GM21723 (cell line): ENCODE measurements around the gene OR2J1.
"Not testable (repeated sequence)": the region's sequence is repeated elsewhere in the genome, so short reads cannot be mapped to it uniquely, and the experiment has no call there.

ENCODE experiments used
- ATAC-seq: cut with Tn5 transposase; IDR thresholded peaks from one replicate; pipeline ENCODE4 v1.9.1; 2021; ENCODE audit warnings: mild to moderate bottlenecking, moderate library complexity; ENCODE audit not compliant: unreplicated experiment

Gene OR2J1

DNA sequence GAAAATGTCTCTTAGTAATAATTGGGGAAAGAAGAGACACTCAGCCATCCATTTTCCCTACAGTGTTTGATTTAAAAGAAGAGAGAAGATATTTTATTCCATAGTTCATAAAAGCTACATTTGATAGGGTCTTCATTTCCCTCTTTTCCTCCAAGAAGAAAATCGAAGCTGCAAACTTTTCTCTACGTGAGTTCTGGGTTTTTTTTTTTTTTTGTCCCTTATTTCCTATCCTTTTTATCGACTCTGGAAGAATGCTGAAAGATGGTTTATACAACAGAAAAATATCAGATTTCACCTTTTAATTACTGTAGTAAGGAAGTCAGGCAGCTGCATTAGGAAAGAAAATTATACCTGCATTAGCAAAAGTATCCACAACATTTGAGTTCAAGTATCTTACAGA, at the start of gene OR2J1:
Gene OR2J1 (plus strand): TSS at position 301 of the 400 bp plus-strand sequence. CDS start 1,453 bp downstream, outside the sequence.
- ATAC-seq: no peak

DNA sequence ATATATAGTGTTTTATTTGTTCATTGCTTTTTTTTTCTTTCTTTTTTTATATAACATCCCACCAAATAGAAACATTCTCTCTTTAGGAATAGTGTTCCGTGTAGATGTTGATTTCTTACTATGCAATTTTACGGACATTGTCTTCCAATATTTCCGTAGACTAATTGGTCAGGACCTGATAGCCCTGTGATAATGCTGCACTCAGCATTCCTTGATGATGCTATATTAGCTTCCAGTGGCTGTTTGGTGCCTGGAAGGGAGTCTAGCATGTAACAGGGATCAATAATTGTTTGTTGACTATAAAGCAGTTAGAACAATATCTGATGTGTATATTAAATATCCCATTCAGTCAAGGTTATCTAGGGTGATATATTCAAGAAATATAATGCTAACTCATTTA, 47.6 kb upstream of the OR2J1 start:
- no peak for ATAC-seq

DNA sequence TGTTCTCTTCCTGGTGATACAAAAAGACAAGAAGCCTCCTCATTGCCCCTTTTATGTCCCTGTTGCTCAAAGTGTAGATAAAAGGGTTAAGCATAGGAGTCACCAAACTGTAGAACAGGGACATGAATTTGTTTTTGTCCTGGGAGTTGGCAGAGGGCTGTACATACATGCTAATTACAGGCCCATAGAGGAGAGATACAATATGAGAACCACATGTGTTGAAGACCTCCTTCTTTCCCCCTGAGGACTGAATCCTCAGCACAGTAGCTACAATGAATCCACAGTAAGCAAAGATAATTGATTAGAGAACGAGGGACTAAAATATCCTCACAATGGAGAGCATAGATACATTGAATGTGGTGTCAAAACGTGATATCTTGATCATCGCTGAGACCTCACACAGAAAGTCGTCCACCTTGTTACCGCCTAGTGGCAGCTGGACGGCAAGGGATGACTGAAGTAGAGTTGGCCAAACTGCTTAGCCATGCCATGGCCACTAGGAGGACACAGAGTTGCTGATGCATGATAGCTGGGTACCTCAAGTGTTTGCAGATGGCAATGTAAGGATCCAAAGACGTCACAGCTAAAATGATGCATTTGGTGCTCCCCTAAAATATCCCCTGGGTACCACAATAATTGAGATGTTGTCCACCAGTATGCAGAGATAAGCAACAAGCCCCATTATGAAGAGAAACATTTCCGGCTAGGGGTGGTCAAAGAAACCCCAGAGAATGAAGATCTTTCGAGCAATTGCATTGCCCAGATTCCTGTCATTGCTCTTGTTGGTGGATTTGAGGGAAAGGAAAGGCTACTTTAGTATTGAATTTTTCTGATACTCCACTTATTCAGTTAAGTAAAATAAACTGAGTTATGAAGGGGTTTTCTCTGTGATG, 27.2 kb upstream of the OR2J1 start:
- ATAC-seq: no peak

DNA sequence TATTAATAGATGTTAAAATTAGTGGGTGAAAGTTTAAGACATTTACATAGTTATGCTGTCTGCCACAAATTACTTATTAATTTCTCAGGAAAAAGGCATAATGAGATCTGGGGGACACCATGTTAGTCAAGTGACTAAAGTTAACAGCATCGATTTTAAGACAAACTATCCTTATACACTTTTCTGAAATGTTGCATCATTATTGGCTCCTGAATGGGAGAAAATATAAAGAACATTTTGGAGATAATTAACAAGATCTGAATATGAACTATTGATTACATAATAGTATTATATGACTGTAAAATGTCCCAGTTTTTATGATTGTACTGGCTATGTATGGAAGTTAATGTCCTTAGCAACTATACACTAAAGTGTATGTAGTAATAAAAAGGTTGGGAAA, 20.1 kb upstream of the OR2J1 start:
- no peak for ATAC-seq

DNA sequence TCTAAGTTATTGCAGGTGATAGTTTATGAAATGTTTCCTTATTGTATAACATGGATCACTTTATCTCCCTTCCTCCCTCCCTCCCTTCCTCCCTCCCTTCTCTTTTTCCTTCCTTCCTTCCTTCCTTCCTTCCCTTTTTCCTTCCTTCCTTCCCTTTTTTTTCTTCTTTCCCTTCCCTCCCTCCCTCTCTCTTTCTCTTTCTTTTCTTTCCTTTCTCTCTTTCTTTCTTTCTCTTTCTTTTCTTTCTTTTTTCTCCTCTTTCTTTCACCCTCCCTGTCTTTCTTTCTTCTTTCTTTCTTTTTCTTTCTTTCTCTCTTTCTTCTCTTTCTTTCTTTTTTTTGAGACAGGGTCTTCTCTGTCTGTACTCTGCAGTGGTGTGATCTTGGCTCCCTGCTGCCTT, 18.0 kb upstream of the OR2J1 start:
- no peak for ATAC-seq

DNA sequence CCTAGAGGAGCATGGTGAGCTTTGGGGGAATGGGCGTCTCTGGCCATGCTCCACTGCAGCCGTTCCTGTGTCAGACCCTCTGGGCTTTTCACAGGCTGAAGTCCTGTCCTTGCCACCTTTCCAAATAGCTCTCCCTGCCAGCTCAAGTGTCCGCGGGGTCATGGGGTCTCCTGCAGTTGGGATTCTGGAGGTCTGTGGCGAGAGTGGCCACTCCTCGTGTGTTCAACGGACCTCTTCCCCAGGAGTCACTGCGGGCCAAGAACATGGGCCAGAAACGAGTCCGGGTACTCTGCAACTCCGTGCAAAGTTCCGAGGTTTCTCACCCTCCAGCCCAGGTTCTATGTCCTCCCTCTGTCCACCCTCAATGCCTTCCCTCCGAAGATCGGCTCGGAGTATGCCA, 16.8 kb upstream of the OR2J1 start:
- ATAC-seq: no peak

DNA sequence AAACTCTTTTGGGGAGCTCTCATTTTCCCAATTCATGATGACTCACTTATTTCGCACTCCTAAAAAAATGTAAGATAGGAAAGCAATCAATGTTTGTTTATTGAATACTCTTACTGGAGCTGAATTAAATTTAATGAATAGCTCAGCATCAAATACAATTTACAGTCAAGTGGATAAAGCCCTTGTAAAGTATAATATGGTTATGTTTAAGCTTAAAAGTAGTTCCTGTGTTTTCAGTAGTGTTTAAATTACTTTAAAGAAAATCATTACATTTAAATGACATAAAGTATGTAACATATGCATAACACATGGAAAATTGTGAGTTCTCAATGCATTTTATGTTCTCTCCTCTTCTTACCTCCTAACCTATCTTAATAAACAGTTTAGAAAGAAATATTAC, 12.1 kb upstream of the OR2J1 start, which contains the start of gene OR2B3:
Gene OR2B3 (minus strand): TSS at position 101 of the 400 bp plus-strand sequence. CDS start 65 bp downstream, at position 36.
- ATAC-seq: no peak

DNA sequence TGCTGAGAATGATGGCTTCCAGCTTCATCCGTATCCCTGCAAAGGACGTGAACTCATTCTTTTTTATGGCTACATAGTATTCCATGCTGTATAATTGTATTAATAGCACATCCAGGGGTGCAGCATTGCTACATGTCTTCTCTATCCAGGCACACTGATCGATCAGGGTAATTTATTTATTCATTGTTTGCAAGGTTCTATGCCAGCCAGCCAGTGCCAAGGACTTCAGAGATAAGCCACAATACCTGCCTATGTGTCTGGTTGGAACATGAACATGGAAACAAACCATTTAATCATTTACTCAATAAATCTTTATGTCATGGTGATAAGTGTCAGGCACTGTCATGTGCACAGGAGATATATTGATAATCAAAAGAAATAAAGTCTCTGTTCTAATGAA, 6.3 kb upstream of the OR2J1 start:
- no peak for ATAC-seq

DNA sequence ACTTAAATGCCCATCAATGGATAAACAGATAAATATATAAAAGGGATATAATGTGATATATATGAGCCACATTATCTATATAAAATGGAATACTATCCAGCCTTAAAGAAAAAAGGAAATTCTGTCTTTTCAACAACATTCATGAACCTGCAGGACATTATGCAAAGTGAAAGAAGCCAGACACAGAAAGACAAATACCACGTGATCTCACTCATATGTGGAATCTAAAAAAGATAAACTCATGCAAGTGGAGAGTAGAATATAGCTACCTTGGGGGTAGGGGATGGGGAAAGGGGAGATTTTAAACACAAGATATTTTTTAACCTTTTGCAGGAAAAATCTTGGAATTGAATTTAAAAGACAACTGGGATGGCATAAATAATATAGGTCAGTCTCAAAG, 1.5 kb upstream of the OR2J1 start:
- no peak for ATAC-seq

DNA sequence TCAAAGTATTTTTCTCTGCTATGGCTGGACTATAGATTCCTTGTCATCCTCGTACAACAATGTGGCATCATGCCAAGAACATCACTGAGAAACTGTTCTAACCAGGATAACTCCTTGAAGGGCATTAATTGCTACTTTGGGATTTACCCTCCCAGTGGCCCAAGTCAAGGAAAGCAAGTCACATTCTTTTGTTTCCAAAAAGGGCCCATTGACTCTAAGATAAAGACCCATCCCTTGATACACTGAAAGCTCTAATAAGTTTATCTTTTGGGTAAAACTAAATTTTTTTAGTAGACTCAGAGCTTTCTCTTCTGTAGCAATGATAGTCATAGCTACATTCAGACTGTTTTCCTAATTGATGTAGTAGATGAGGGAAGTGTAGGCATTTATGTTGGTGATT, 8.5 kb downstream of the OR2J1 start, which contains the start of gene OR2J3:
Gene OR2J3 (plus strand): TSS at position 301 of the 400 bp plus-strand sequence. CDS start 3,833 bp downstream, outside the sequence.
- no peak for ATAC-seq

DNA sequence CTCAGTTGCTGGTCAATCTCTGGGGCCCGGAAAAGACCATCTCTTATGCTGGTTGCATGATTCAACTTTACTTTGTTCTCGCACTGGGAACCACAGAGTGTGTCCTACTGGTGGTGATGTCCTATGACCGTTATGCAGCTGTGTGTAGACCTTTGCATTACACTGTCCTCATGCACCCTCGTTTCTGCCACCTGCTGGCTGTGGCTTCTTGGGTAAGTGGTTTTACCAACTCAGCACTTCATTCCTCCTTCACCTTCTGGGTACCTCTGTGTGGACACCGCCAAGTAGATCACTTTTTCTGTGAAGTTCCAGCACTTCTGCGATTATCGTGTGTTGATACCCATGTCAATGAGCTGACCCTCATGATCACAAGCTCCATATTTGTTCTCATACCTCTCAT, 12.8 kb downstream of the OR2J1 start:
- ATAC-seq: no peak

DNA sequence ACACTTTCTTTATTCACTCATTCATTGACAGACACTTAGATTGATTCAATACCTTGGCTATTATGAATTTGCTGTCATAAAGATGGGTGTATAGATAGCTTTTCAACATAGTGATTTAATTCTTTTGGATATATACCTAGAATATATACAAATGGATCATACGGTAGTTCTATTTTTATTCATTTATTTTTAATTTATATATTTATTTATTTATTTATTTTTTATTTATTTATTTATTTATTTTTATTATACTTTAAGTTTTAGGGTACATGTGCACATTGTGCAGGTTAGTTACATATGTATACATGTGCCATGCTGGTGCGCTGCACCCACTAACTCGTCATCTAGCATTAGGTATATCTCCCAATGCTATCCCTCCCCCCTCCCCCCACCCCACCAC, 15.7 kb downstream of the OR2J1 start:
- ATAC-seq: not testable (repeated sequence)

DNA sequence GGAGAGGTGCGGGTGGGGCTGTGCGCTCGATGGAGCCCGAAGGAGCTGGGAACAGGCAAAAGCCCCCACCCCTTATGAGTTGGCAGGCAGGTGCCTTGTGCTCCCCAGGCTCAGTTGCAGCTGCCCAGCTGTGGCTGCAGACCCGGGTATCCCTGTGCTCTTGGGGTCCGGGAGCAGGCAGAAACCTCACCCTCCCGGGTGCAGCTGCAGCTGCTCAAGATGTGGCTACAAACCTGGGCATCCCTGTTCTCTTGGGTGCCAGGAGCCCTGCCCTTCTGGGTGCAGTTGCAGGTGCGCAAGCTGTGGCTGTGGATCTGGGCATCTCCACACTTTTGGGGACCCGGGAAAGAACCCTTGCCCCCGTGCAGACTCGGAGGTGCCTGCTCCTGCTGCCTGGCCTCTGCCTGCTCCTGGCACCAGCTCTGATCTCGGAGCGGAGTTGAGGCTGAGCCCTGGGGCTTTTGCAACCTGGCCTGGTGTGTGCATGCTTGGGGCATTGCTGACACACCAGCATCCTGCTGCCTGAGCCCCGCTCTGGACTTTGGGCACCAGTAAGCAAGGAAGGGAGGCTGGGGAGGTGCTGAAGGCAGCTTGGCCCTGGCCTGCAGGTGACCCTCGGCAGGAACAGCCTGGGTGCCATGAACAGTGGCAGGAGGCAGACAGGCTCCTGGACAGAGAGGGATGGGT, 30.2 kb downstream of the OR2J1 start:
- no peak for ATAC-seq

DNA sequence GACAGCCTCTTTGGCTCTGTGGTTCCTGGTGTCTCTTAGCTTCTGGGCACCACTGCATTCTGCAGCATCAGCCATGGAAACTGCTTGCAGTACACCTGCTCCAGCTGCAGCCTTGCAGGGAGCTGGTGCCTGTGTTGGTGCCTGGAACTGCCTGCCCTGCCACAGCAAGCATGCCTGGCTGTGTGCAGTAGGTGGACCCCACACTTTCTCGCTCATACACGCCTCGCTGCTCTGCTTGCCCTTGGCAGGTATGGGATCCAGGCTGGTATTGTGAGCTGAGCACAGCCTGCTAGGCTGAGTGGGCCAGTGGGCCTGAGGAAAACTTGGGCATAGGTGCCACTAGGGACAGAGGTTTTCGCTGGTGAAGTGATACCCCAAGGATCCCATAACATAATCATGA, 31.4 kb downstream of the OR2J1 start:
- no peak for ATAC-seq

DNA sequence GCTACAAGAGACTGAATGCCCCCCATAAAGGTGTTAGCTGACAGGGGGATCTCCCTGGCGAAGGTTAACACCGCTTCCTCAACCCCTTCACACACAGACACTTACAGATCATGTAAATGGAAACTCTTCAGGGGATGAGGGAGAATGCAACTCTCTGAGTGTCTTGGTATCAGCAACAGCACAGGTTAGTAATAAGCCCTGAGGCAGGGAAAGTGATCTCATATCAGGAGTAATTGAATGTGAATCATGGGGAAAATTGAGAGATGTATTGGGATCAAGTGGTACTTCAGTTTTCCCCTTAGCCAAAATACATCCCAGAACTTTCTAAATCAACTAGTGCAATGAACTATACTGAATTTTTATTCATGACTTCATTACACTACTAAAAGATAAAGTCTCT, 32.4 kb downstream of the OR2J1 start:
- no peak for ATAC-seq

DNA sequence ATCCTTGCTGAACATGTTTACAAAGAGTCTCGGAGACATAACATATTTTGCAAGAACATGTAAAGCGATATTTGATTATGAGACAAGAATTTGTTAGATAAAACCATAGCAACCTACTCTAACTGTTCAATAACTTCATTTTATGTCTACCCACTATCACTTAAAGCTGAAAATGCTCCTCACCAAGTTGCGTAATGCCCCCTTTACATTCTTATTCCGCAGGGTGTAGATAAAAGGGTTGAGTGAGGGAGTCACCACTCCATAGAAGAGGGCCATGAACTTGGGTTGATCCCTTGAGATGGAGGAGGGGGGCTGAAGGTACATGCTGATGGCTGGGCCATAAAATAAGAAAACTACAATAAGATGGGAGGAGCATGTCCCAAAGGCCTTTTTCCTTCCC, 38.4 kb downstream of the OR2J1 start:
- ATAC-seq: no peak

DNA sequence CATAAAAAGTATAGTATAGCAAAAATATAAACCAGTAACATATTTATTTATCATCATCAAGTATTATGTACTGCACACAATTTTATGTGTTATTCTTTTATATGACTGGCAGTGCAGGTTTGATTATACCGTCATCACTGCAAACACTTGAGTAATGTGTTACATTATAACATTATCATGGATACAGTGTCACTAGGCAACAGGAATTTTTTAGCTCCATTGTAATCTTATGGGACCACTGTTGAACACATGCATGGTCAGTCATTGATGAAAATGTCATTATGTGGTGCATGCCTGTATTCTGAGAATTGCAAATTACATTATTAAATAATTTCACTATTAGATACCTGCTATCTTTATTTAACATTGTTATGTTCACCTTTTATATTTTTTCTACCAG, 42.3 kb downstream of the OR2J1 start:
- no peak for ATAC-seq

DNA sequence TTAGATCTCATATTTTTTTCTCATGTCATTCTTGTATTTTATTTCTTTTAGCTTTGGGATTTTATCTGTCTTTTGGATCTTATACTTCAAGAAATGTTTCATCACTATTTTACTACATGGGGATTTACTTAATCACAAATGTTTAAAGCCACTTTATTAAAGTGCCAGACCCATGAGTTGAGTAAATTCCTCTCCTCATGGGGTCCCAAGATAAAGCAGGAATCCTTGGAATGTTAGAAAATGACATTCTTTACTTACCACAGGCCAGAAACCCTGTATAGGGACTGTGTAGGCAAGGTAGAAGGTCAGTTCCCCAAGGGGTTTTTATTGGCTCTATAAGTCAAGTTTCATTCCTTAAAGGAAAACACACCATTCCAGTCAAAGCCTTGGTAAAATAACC, 43.0 kb downstream of the OR2J1 start:
- no peak for ATAC-seq

DNA sequence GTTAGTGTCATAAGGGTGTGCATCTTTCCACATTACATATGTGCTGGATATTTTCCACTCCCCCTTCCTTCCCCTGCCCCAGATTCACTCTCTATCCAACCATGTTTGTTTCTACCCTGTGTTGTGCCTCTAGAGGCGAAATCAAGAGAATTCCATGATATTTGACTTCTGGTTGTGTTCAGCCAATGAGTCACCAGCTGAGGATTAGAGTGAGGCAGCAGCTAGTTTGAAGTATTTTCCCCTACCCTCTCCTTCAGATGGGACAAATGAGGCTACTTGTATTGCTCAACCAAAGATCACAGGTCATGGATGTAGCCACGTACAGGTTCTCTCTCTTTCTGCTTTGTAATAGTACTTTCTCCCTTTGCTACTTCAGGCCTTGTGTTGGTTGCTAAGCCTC, 46.9 kb downstream of the OR2J1 start:
- ATAC-seq: no peak

DNA sequence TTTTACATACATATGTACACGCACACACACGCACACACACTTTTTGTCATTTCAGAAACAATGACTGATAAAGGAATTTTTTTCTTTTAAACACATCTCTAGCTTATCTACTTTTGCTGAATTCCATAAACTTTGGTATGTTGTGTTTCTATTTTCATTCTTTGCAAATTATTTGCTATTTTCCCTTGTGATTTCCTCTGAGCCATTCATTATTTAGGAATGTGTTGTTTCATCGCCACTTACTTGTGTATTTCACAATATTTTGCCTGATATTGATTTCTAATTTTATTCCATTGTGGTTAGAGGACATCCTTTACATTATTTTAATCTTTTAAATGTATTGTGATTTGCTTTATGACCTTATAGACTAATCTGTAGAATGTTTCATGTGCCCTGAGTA, 47.8 kb downstream of the OR2J1 start:
- no peak for ATAC-seq

DNA sequence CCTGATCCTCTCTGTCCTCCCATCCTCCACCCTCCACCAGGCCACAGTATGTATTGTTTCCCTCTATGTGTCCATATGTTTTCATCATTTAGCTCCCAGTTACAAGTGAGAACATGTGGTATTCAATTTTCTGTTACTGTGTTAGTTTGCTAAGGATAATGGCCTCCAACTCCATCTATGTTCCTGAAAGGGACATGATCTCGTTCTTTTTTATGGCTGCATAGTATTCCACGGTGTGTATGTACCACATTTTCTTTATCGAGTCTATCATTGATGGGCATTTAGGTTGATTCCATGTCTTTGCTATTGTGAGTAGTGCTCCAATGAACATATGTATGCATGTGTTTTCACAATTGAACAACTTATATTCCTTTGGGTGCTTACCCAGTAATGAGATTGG, 50.2 kb downstream of the OR2J1 start:
- not testable (repeated sequence) for ATAC-seq
